SIG-M5 treated with dmso at 0.1 percent for 504 hours (cell line): ENCODE results near the gene ITGA6.

ENCODE experiments used
- DNase-seq: peaks from one replicate; lab custom pipeline; 2025; ENCODE audit not compliant: unreplicated experiment; lab: John Stamatoyannopoulos, UW

The ITGA6 gene

GRCh38 chr2:172439509-172439860 lies 12.1 kb downstream of the ITGA6 start:
- DNase-seq = no peak

- no peak for DNase-seq
These were observed 12.5 kb downstream of the ITGA6 start for GRCh38 chr2:172439911-172440310.

GRCh38 chr2:172440795-172441194 lies 13.4 kb downstream of the ITGA6 start:
- DNase-seq = no peak

GRCh38 chr2:172442072-172442895 lies 14.9 kb downstream of the ITGA6 start:
- DNase-seq = peak; percentile 57

- DNase-seq = no peak
These were observed 18.5 kb downstream of the ITGA6 start for GRCh38 chr2:172445851-172446250.

GRCh38 chr2:172446474-172447063 lies 19.2 kb downstream of the ITGA6 start:
- no peak for DNase-seq

- no peak for DNase-seq
These were observed 20.6 kb downstream of the ITGA6 start for GRCh38 chr2:172447811-172448493.

DNA sequence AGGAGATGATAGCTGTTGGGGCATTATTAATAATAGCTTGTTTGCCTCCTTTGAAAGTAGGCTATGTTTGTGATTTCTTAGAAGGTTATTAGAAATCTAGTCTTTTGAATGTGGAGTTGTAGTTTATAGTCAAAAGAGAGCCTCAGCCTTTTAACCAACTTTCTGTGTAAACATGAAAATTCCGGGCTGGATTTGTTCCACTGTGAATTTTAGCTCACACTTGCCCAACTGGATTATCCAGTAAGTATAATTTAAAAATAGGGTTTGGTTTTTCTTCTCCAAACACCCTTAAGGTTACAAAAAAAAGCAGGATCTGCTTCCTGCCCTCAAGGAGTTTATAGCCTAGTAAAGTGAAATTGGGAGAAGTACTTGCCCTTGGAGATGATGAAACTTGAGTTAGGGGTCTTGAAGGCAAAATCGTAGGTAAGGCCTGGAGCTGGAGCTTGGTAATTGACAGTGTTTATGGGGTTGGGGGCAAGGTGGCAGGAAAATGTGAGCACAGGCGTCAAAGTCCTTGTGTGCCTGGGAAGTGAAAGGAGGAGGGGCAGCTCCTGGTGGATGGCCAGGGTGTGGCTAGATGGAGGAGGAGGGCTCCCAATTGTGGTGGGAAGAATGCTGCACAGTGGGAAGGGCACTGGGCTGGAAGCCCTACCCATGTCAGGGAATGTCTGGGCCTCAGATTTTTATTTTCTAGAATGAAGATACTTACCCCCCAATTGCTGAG lies 21.3 kb downstream of the ITGA6 start:
- DNase-seq = no peak

GRCh38 chr2:172449911-172450550 lies 22.6 kb downstream of the ITGA6 start:
- no peak for DNase-seq

DNA sequence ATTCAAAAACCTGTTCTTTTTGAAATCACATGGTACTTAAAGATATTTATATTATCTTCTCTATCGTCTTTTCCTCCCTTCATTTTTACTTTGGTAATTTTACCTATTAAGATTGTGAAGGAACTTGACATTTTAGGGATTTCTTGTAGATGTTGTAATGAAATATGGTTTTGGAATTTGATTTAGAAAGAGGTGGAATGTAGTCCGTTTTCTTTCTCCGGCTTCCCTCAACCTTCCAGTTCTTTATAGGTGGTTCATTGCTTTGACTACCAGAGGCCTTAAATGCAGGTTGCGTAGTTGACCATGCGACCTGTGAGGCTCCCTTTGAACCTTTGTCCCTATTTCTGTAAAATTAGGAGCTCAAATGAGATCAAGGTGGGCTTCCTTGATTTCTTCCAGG lies 24.5 kb downstream of the ITGA6 start:
- DNase-seq = no peak

DNA sequence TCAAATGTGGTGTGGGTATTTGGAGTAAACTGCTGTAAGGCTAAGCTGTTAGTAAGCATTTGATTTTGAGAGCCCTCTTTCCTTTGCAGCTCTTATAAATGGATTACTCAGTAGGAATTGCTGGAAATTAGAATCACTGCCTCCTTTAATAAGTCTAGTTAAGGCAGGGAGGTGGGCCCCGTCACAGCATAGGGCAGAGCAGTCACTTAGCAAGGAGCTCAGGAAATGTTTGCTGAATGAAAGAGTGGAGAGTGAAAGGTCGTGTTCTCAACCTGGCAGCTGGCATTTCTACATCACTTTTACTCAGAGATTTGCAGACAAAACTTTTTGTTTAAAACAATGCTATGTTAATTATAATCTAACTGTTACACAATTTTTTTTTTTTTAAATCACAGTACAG lies 25.5 kb downstream of the ITGA6 start:
- no peak for DNase-seq

GRCh38 chr2:172454404-172455120 lies 27.2 kb downstream of the ITGA6 start:
- DNase-seq = no peak

DNA sequence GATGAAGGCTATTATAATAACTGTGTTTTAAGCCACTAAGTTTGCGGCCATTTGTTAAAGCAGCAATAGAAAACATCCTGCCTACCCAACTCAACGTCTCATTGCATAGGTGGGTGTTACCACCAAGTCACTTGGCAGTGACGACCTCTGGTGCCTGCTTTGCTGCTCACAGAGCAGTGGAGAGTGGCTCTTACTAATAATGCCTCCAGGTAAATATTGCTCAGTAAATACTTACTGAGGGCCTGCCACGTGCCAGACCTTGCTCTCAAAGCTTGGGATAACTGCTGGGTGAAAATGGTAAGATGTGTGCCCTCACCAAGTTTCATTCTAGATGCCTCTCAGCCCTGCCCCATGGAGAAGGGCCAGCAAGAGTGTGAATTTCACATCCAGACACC lies 27.7 kb downstream of the ITGA6 start:
- DNase-seq = no peak

- DNase-seq = no peak
These were observed 28.6 kb downstream of the ITGA6 start for GRCh38 chr2:172456002-172456401.

DNA sequence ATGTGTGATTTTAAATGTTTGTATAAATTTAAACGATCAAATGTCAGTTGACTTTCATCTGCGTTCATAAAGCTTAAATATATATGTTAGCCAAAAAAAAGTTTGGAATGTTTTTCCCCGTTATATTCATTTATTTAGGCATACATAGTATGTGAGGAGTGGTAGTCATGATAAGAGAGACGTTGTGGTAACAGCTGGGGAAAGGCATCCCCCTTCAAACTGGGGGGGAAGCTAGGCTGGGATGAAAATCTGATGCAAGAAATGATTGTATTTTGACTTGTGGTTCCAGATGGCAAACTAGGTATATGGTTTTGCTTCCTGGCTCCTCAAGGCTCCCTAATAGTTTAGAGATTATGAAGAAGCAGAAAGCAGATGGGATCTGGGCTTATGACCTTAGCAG lies 30.1 kb downstream of the ITGA6 start:
- DNase-seq = no peak

DNA sequence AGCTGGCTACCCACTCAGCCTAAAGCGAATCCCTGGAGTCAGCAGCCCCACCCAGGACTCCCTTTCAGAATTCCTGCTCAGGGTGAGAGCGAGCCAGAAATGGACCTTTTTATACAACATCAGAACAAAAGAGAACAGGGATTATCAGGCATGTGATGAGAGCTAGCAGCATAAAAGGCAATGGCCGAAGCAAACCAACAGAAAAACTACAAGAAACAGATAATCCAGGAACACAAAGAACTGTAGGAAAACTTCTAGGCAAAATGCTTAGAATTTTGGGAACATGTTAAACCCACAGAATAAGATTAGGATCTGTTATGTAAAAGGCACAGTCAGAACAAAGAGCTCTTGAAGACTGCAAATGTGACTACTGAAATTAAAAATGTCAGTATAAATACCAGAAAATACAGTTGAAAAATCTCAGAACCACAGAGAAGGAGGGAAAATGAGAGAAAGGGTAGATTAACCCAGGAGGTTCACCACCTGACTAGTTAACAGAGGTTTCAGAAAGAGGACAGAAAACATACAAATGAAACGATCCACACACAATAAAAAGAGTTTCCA lies 31.3 kb downstream of the ITGA6 start:
- no peak for DNase-seq

DNA sequence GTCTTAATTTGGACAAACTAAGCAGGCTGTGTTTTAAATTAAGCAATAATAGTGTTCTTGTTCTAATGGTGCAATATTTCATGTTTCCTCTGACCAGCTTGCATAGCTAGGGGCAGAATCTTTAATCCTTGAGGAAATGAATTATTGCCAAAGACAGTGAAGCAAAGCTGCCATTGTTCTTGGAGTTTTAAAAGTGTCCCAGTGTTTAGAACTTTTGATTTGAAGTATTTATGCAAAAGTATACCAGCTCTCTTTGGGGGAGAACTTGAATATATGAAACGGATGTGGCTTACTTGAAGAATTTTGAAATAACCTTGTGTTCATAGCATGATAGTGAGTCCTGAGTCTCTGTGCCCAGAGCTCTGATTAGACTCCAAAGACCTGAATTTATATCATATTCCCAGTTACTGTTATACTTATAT lies 33.4 kb downstream of the ITGA6 start:
- DNase-seq = peak; percentile 73

GRCh38 chr2:172461591-172462372 lies 34.4 kb downstream of the ITGA6 start:
- DNase-seq = peak; percentile 42

- DNase-seq = no peak
These were observed 35.0 kb downstream of the ITGA6 start for GRCh38 chr2:172462373-172462848.
